GM19043 (cell line): ENCODE results near the gene OSBPL2.

Source experiments
- ATAC-seq: cut with Tn5 transposase; IDR thresholded peaks from one replicate; pipeline ENCODE4 v1.9.1; 2021; ENCODE audit warnings: low read depth; ENCODE audit not compliant: unreplicated experiment

The OSBPL2 gene

DNA sequence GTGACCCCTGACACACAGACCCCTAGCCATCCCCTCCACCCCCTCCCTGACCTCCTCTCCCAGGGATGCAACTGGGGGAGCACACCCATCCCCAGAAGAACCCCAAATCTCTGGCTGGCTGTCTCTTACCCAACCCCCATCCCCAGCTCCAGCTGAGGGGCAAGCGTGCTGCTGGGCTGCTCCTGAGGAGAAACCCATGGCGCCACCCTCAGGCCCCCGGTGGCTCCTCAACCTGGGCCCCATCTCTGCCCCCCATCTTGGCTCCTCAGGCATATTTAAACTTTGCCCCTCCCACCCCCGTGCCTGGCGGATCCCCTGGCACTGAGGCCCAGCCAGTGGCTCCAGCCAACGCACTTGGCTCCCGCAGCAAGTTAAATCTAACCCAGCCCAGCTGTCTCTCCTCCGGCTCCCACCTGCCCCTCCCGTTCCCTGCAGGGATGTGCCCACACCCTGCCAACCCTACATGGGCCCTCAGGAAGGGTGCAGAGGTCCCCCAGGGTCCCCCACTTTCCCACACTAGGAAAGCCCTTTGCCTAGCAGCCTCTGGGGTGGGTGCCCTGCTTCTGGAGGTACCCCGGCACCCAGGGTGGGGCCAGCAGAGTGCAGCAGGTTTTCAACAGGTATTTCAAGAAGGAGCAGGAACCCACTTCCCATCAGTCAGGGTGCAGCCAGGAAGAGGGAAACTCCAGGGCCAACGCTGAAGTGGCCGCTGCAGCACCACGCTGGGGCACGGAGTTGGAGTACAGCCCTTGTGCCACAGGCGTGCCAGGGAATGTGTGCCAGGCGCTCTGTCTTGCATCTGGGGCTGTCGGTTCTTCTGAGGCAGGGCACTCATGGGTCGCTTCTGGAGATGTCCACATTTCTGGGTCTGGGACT, 5.3 kb upstream of the OSBPL2 start:
- ATAC-seq: no peak

DNA sequence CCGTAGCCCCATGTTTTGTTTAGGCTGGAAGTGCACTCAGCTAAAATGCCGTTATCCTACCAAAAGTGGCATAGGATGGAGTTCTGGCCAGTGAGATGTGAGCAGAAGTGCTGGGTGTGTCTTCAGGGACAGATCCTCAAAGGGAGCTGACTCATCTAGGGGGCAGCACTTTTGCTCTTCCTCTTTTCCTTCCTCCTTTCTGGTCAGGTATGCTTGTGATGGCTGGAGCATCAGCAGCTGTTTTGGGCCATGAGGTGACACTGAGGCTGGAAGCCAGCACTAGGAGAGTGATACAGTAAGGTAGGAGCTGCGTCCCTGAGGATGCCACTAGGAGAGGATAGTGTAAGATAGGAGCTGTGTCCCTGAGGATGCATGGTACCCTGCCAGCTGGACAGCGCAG, 4.6 kb upstream of the OSBPL2 start:
- no peak for ATAC-seq

- no peak for ATAC-seq
Measured at GRCh38 chr20:62234339-62234738, 4.0 kb upstream of the OSBPL2 start.

GRCh38 chr20:62235001-62235776, 3.1 kb upstream of the OSBPL2 start:
- no peak for ATAC-seq

DNA sequence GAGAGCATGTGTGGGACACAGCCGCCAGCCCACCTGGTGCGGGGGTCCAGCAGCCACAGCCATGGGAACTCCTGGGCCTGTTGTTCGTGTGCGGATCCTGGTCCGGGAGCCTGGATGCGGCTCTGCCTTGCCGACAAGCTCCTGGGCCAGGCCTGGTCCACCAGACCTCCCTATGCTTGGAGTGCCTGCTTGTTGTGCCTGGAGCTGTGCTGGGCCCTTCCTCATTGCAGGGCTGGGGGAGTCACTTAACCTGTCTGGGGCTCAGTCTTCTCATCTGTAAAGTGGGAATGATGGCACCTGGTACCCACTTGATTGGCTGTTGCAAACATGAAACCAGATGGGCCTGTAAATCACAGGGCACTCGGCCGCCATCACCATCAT, 2.6 kb upstream of the OSBPL2 start:
- no peak for ATAC-seq

DNA sequence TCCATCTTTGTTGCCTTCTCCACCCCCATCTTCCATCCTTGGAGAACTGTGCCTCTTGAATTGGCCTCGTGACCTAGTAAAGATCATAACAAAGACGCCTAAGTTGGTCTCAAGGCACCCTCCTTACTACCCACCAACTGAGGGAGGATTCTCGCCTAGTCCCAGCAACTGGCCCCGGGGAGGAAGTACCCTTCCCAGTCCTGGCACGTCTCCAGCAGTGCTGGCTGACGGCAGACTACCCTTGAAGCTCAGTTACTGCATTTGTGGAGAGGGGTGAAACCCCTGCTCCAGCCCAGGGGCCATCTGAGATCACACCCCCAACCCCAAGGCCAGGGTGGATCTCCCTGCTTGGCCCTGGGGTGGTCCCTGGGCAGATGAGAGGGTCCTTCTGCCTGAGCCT, 2.1 kb upstream of the OSBPL2 start:
- no peak for ATAC-seq

DNA sequence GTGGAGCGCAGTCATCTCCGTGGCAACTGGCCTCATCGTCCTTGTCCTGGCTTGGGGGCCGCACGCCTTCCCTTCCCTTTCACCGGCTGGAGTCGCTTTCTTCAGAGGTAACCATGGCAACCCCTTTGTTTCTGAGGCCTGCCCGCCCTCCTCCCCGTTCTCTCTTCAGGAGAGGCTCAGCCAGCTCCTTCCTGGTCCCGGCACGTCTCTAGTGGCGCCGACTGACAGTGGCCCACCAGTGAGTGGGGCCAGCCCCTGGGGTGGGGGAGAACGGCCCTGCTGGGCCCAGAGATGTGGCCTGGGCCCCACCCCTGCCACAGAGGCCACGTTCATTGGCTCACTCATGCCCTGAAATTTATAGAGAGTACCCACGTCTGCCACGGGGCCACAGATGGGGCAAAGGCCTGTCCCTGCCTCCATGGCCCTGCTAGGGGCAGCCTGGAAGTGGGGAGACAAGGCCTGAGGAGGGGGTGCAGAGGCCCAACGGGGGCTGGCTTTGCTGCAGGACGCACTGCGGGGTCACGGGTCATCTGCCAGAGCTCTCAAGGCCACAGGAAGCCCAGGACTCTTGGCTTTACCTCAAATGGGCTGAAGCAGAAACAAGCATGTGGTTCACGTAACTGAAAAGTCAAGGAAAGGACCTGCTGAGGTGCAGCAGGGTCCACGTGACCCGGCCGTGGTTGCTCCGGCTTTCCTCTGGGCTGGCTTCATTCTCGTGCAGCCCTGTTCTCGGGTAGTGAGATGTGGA, 1.4 kb upstream of the OSBPL2 start:
- ATAC-seq: no peak

GRCh38 chr20:62237514-62237800, 864 bp upstream of the OSBPL2 start:
- ATAC-seq: no peak

DNA sequence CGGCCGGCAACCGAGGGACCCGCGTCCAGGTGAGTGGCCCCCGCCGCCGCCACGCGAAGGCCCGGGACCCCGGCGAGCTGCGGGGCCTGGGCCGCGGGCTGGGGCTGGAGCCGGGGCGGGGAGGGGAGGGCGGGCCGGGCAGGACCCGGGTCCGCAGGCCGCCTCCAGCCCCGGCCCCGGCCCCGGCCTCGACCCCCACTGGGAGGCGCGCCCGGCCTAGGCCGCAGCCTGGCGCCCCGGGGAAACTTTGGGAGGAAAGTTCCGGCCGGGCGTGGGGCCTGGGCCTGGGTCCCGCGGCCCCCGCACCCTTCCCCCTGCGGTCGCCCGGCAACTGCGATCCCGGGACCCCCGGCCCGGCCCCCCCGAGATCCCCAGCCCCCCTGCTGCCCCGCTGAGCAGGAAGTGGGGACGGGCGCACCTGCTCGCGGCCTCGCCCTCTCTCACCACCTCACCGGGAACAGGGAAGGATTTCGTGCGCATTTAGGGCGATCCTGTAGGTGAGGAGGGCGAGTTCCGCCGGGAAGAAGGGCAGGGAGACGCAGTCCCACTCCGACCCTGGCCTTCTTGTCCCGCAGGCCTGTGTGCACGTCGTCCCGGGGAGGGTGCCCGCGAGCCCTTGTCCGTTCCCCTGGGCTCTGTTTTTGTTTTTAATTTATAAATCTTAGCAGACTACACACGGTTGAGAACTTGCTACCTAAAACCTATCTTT, 402 bp downstream of the OSBPL2 start:
- ATAC-seq: no peak

DNA sequence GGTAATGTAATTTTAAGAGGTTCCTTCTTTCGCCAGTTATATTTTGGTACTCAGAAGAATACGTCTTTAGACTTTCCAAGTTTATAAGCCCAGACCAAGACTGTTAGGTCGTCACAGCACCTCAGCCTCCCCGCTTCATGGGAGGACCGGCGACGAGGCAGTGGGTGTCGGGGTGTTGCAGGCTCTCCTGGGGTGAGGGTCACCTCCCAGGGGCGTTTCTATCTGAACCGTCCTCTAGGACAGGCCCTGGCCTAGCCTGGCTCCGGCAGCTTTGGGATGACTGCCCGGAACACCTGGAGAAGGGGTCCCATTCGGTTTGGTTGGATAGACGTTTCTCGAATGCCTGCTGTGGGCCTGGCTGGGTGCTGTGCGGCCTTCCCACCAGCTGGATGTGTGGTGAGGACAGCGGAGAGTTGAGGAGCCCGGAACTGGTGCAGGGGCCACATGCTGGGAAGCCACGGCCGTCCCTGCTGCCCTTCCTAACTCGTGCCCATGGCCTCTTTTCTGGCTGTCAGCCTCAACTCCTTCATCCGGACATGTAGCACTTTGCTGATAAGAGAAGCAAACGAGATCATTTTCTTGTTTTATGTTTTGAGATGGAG, 1.1 kb downstream of the OSBPL2 start:
- no peak for ATAC-seq

DNA sequence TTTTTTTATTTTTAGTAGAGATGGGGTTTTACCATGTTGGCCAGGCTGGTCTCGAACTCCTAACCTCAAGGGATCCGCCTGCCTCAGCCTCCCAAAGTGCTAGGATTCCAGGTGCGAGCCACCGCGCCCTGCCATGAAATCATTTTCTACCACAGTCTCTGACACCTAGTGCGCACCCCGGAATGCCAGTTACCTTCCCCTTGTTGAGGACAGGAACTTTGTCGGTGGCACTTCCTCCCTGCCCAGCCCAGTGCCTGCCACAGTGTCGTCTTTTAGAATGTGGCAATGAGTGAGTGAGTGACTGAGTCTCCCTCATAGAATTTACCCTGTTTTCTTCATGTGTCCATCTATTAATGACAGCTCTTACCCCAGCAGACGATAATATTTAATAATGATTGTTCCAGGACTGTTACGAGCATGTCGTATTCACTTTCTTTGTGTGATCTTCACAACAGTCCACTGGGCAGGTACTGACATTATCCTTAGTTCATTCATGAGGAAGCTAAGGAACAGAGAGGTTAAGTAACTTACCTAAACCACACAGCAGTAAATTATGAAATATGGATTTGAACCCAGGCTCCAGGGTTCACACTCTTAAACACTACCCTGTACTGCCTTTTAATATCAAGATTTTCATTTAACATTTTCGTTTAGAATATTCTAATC, 1.8 kb downstream of the OSBPL2 start:
- no peak for ATAC-seq

- no peak for ATAC-seq
Measured at GRCh38 chr20:62241506-62241905, 3.2 kb downstream of the OSBPL2 start.

GRCh38 chr20:62242176-62242575, 3.9 kb downstream of the OSBPL2 start:
- no peak for ATAC-seq

- ATAC-seq: no peak
Measured at GRCh38 chr20:62243106-62243505, 4.8 kb downstream of the OSBPL2 start.

- ATAC-seq: no peak
Measured at GRCh38 chr20:62243906-62244515, 5.7 kb downstream of the OSBPL2 start.

DNA sequence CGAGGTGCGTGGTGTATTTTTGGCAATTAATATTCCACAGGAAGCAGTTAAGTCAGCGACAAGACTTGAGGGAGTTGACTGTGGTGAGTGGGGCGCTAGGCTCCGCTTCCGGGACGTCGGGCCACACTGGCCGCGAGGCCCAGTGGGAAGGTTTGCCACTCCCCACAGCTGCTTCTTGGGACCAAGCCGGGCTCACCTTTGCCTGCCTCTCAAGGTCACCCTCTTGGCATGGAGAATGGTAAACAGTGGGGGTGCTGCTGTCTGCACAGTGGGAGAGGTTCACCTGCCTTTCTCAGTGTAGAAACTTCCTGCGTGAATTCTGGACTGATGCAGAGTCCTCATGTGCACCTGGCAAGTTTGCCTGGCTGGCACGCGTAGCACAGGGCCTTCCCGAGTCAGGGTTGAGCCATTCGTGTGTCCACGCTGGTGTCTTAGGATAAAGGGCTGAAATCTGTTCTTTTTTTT, 6.4 kb downstream of the OSBPL2 start:
- no peak for ATAC-seq

- no peak for ATAC-seq
Measured at GRCh38 chr20:62245911-62246280, 7.6 kb downstream of the OSBPL2 start.

DNA sequence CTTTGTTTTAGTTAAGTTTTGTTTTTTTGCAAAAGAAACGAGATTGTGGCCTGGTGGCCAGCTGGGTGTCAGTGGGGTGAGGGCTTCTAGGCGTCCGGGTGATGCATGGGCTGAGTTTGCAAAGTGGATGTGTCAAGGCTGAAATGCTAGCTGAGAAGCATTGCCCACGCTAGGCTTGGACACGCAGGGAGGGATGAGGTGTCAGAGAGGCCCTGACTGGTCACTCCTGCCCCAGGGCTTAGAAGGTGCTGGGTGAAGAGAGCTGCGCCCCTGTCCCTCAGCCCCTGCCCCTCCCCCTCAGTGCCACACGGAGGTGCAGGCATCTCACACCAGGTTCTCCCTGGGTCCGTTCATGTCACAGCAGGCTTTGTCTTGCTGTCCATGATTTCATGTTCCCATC, 8.1 kb downstream of the OSBPL2 start:
- ATAC-seq: no peak

- ATAC-seq: no peak
Measured at GRCh38 chr20:62246872-62247652, 8.7 kb downstream of the OSBPL2 start.
